Effector memory CD4-positive, alpha-beta T cell (primary cell): ENCODE measurements around the gene RNF17.

Experiments
- DNase-seq, 3 donors: peaks; one replicate each; pipeline ENCODE4 v3.0.0-alpha.2; 2020
- H3K27ac ChIP-seq: 2 replicates; pipeline ENCODE4 v1.7.0; 2013; ENCODE audit warnings: mild to moderate bottlenecking, low read length, moderate library complexity; ENCODE audit not compliant: insufficient read depth, poor library complexity, severe bottlenecking
- H3K27me3 ChIP-seq: replicated peaks from 2 replicates; pipeline ENCODE4 v1.7.0; 2013; ENCODE audit warnings: mild to moderate bottlenecking, low read length; ENCODE audit not compliant: insufficient read depth, control insufficient read depth, poor library complexity, severe bottlenecking
- H3K36me3 ChIP-seq: 2 replicates; pipeline ENCODE4 v1.7.0; 2013; ENCODE audit warnings: mild to moderate bottlenecking, low read length, moderate library complexity; ENCODE audit not compliant: control insufficient read depth, insufficient read depth
- H3K4me1 ChIP-seq: 2 replicates; pipeline ENCODE4 v1.7.0; 2013; ENCODE audit warnings: low read length, mild to moderate bottlenecking; ENCODE audit not compliant: control insufficient read depth, insufficient read depth, poor library complexity, severe bottlenecking
- H3K4me3 ChIP-seq: 2 replicates; pipeline ENCODE4 v1.7.0; 2013; ENCODE audit warnings: low read length, low read depth, mild to moderate bottlenecking; ENCODE audit not compliant: insufficient read depth, poor library complexity, severe bottlenecking
- H3K9me3 ChIP-seq: 2 replicates; pipeline ENCODE4 v1.7.0; 2013; ENCODE audit warnings: mild to moderate bottlenecking, low read length, moderate library complexity; ENCODE audit not compliant: control insufficient read depth

Gene RNF17

GRCh38 chr13:24742977-24743376 lies 21.0 kb upstream of the RNF17 start:
- Histone ChIP-seq H3K27me3 (peaks cover 3% of the 10 kb centered on the region), H3K4me3 (no peak overlapping the region)
- no peak for DNase-seq

GRCh38 chr13:24744247-24744646 lies 19.7 kb upstream of the RNF17 start:
- DNase-seq, result no peak
- Histone ChIP-seq H3K4me1 (peaks cover 4% of the 10 kb centered on the region), H3K27me3 (peaks cover 3% of the 10 kb centered on the region)

More at GRCh38 chr13:24742977-24743376, 21.0 kb upstream of the RNF17 start:
- no peaks in the 10 kb centered on the region for H3K9me3 ChIP-seq
- H3K27ac ChIP-seq, result no peak overlapping the region
- peaks cover 4% of the 10 kb centered on the region for H3K4me1 ChIP-seq
- H3K36me3 ChIP-seq, result no peaks in the 10 kb centered on the region

GRCh38 chr13:24745516-24745860 lies 18.5 kb upstream of the RNF17 start:
- Histone ChIP-seq H3K36me3 (no peaks in the 10 kb centered on the region), H3K27me3 (peaks cover 3% of the 10 kb centered on the region), H3K4me3 (no peak overlapping the region), H3K4me1 (peaks cover 4% of the 10 kb centered on the region), H3K27ac (no peak overlapping the region), H3K9me3 (no peaks in the 10 kb centered on the region)
- no peak for DNase-seq

More at GRCh38 chr13:24744247-24744646, 19.7 kb upstream of the RNF17 start:
- H3K27ac ChIP-seq, result no peak overlapping the region
- H3K36me3 ChIP-seq, result no peaks in the 10 kb centered on the region
- H3K4me3 ChIP-seq, result no peak overlapping the region
- no peaks in the 10 kb centered on the region for H3K9me3 ChIP-seq

GRCh38 chr13:24745861-24746617 lies 17.9 kb upstream of the RNF17 start:
- Histone ChIP-seq H3K4me3 (no peak overlapping the region), H3K27me3 (peaks cover 3% of the 10 kb centered on the region), H3K27ac (no peak overlapping the region), H3K4me1 (peaks cover 4% of the 10 kb centered on the region), H3K36me3 (no peaks in the 10 kb centered on the region), H3K9me3 (no peaks in the 10 kb centered on the region)
- DNase-seq, result no peak

GRCh38 chr13:24746618-24747247 lies 17.2 kb upstream of the RNF17 start:
- peaks cover 4% of the 10 kb centered on the region for H3K4me1 ChIP-seq
- no peak for DNase-seq
- no peaks in the 10 kb centered on the region for H3K36me3 ChIP-seq
- H3K9me3 ChIP-seq, result no peaks in the 10 kb centered on the region
- H3K4me3 ChIP-seq, result no peak overlapping the region
- no peak overlapping the region for H3K27ac ChIP-seq
- H3K27me3 ChIP-seq, result peaks cover 3% of the 10 kb centered on the region

- peaks cover 3% of the 10 kb centered on the region for H3K27me3 ChIP-seq
- no peaks in the 10 kb centered on the region for H3K36me3 ChIP-seq
- H3K9me3 ChIP-seq, result no peaks in the 10 kb centered on the region
- H3K27ac ChIP-seq, result no peak overlapping the region
- DNase-seq, result no peak
- peaks cover 4% of the 10 kb centered on the region for H3K4me1 ChIP-seq
- no peak overlapping the region for H3K4me3 ChIP-seq
These were observed 16.5 kb upstream of the RNF17 start for GRCh38 chr13:24747248-24748060.

- Histone ChIP-seq H3K4me3 (no peak overlapping the region), H3K9me3 (no peaks in the 10 kb centered on the region), H3K4me1 (peaks cover 4% of the 10 kb centered on the region), H3K27ac (no peak overlapping the region), H3K27me3 (peaks cover 3% of the 10 kb centered on the region), H3K36me3 (no peaks in the 10 kb centered on the region)
- DNase-seq, result no peak
These were observed 15.9 kb upstream of the RNF17 start for GRCh38 chr13:24748061-24748400.

GRCh38 chr13:24759197-24759596 lies 4.8 kb upstream of the RNF17 start:
- Histone ChIP-seq H3K27me3 (no peaks in the 10 kb centered on the region), H3K4me3 (no peak overlapping the region), H3K4me1 (no peaks in the 10 kb centered on the region), H3K27ac (no peak overlapping the region), H3K36me3 (no peaks in the 10 kb centered on the region), H3K9me3 (no peaks in the 10 kb centered on the region)
- no peak for DNase-seq

GRCh38 chr13:24764276-24764630 lies 284 bp downstream of the RNF17 start:
- Histone ChIP-seq H3K27ac (no peak overlapping the region), H3K4me3 (no peak overlapping the region), H3K9me3 (no peaks in the 10 kb centered on the region), H3K27me3 (no peaks in the 10 kb centered on the region), H3K4me1 (no peaks in the 10 kb centered on the region), H3K36me3 (no peaks in the 10 kb centered on the region)
- DNase-seq, result no peak

GRCh38 chr13:24777171-24777570 lies 13.2 kb downstream of the RNF17 start:
- H3K27ac ChIP-seq, result no peak overlapping the region
- no peaks in the 10 kb centered on the region for H3K9me3 ChIP-seq
- no peak overlapping the region for H3K4me3 ChIP-seq
- H3K4me1 ChIP-seq, result no peaks in the 10 kb centered on the region
- no peak for DNase-seq
- no peaks in the 10 kb centered on the region for H3K36me3 ChIP-seq
- no peaks in the 10 kb centered on the region for H3K27me3 ChIP-seq
